Measurements from ENCODE around the gene EMC9. TPM values are rescaled to one million over a fixed set of nuclear protein-coding genes. Genes with fewer than 3 reads are reported as not detected.

EMC9 gene
- total RNA-seq, 1 donor from 2014 or later, result 14.5 TPM

- Histone ChIP-seq H3K9me3 (replicated peaks) (no peaks in the 10 kb centered on the region), H3K27ac (replicated peaks) (no peak overlapping the region), H3K27me3 (ENCODE audit: low read depth) (no peaks in the 10 kb centered on the region), H3K4me1 (peaks cover 13% of the 10 kb centered on the region), H3K36me3 (peaks cover 34% of the 10 kb centered on the region), H3K4me3 (peak overlapping the region; percentile 56)
- no peak for DNase-seq
- intact Hi-C loops (cut with micrococcal nuclease), result no loop called here
- no peak for TF ChIP-seq CTCF (IDR thresholded peaks at IDR 0.05; ENCODE audit: borderline replicate concordance)
These were observed 31.0 kb upstream of the EMC9 start for GRCh38 chr14:24172261-24172860.

DNA sequence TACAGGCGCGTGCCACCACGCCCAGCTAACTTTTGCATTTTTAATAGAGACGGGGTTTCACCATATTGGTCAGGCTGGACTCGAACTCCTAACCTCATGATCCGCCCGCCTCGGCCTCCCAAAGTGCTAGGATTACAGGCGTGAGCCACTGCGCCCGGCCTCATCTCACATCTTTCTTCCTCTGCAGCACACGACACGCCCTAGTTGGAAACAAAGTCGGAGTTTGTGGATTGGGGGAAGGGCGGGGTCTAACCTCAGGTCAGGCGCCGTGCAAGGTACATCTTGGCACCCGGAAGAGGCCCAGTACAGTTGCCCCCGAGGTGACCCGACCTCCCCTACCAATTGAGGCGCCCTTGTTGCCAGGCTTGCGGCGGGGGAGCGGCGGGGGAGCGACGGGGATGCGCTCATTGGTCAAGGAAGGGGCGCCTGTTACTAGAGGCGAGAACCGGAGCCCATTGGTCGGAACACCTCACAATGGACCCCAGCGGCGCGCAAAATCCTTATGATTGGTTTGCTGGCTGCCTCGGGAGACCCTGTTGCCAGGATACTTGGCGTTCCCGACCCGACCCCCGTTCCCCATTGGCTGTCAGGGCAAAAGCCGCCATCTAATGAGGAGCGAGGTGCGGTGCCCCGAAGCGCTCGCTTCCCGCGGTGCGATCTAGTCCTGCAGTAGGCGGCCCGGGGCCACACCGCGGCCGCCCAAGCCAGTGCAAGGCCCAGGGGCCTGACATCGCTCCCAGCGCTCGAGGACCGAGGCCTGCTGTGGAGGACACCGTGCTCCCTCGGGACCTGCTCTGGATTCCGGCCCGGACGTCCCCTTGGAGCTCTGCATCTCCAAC lies 30.2 kb upstream of the EMC9 start, which contains the start of gene REC8:
Gene REC8, plus strand, starts transcription at position 659 of the 839 bp plus-strand sequence. CDS start 473 bp downstream, outside the sequence.
- Histone ChIP-seq H3K9me3 (replicated peaks) (no peaks in the 10 kb centered on the region), H3K36me3 (peaks cover 34% of the 10 kb centered on the region), H3K27ac (replicated peaks) (no peak within 1 kb of the TSS), H3K27me3 (ENCODE audit: low read depth) (no peaks in the 10 kb centered on the region), H3K4me3 (peak within 1 kb of the TSS; percentile 56), H3K4me1 (peaks cover 13% of the 10 kb centered on the region)
- peak; percentile 61 for DNase-seq
- TF ChIP-seq CTCF (IDR thresholded peaks at IDR 0.05; ENCODE audit: borderline replicate concordance), result no peak
- intact Hi-C loops (cut with micrococcal nuclease), result no loop called here

DNA sequence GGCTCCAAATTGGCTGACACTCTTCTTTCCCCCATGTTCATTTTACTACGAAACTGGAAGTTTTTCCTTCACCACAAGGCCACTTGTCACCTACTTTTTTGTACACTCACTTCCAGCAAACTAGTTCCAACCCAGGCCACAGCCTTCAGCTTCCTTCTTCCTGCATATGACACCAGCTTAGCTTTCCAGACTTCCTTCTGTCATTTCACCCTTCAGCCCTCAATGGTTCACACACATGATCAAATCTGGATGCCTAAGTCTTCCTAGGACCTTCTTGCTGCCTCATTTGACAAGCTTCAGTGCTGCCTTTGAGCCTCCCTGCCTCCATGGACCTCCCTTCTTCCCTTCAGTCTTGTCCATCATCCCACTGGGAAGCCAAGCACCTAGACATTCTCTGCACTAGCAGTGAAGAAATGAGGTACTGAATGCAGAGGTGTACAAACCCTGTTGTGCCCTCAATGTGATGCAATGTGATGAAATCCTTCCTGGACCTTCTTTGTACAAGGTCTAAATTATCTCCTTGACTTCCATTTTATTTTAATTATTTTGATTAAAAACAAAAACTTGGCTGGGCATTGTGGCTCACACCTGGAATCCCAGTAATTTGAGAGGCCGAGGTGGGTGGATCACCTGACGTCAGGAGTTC lies 26.2 kb upstream of the EMC9 start:
- intact Hi-C loops (cut with micrococcal nuclease), result no loop called here
- peaks cover 67% of the 10 kb centered on the region for H3K36me3 ChIP-seq
- TF ChIP-seq CTCF (IDR thresholded peaks at IDR 0.05; ENCODE audit: borderline replicate concordance), result no peak
- no peaks in the 10 kb centered on the region for H3K9me3 ChIP-seq (replicated peaks)
- H3K4me1 ChIP-seq, result peaks cover 34% of the 10 kb centered on the region
- H3K27ac ChIP-seq (replicated peaks), result no peak overlapping the region
- H3K4me3 ChIP-seq, result no peak overlapping the region
- no peak for DNase-seq
- H3K27me3 ChIP-seq (ENCODE audit: low read depth), result no peaks in the 10 kb centered on the region

GRCh38 chr14:24165785-24166184 lies 24.4 kb upstream of the EMC9 start:
- DNase-seq, result no peak
- H3K9me3 ChIP-seq (replicated peaks), result no peaks in the 10 kb centered on the region
- H3K36me3 ChIP-seq, result peaks cover 71% of the 10 kb centered on the region
- peaks cover 39% of the 10 kb centered on the region for H3K4me1 ChIP-seq
- H3K27ac ChIP-seq (replicated peaks), result no peak overlapping the region
- H3K4me3 ChIP-seq, result no peak overlapping the region
- intact Hi-C loops (cut with micrococcal nuclease), result no loop called here
- no peak for TF ChIP-seq CTCF (IDR thresholded peaks at IDR 0.05; ENCODE audit: borderline replicate concordance)
- H3K27me3 ChIP-seq (ENCODE audit: low read depth), result no peaks in the 10 kb centered on the region

DNA sequence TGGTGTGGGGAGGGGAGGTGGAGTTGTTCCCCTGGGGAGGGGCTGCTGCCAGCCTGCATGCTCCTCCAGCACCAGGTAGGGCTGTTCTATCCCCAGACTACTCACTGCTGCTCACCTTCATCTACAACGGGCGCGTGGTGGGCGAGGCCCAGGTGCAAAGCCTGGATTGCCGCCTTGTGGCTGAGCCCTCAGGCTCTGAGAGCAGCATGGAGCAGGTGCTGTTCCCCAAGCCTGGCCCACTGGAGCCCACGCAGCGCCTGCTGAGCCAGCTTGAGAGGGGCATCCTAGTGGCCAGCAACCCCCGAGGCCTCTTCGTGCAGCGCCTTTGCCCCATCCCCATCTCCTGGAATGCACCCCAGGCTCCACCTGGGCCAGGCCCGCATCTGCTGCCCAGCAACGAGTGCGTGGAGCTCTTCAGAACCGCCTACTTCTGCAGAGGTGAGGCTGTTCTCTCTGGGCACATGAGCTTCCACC lies 23.2 kb upstream of the EMC9 start:
- no peak for TF ChIP-seq CTCF (IDR thresholded peaks at IDR 0.05; ENCODE audit: borderline replicate concordance)
- Histone ChIP-seq H3K4me3 (no peak overlapping the region), H3K4me1 (peaks cover 45% of the 10 kb centered on the region), H3K27me3 (ENCODE audit: low read depth) (no peaks in the 10 kb centered on the region), H3K9me3 (replicated peaks) (no peaks in the 10 kb centered on the region), H3K27ac (replicated peaks) (no peak overlapping the region), H3K36me3 (peaks cover 76% of the 10 kb centered on the region)
- intact Hi-C loops (cut with micrococcal nuclease), result no loop called here
- no peak for DNase-seq
